H1 (cell line): ENCODE data around the gene CPA3. TPM values are rescaled to one million over a fixed set of nuclear protein-coding genes. Genes with fewer than 3 reads are reported as not detected.

Experiments
- ATF2 ChIP-seq: IDR thresholded peaks from 2 replicates; pipeline ENCODE4 v1.6.1; 2012; ENCODE audit warnings: low read length, inconsistent platforms
- CTBP2 ChIP-seq: IDR thresholded peaks from 2 replicates; pipeline ENCODE4 v1.7.0; 2011; ENCODE audit warnings: borderline replicate concordance, mild to moderate bottlenecking, moderate library complexity, mixed read lengths, low read length; ENCODE audit not compliant: insufficient read depth, insufficient read length
- polyA plus RNA-seq, 7 experiments: library from polyadenylated mRNA; depleted of rRNA in 3 of 7; stranded (reverse) in 5 of 7; unstranded in 2 of 7; fragments of >200 nt in 5 of 7; fragments of 200-250 nt in 2 of 7; gene quantifications; 1 replicate in 5 of 7; 2 replicates in 1 of 7; 4 replicates in 1 of 7; pipeline versions ENCODE4 v1.2.1 to v1.2.3, GENCODE V29; 2011 to 2013; ENCODE audit warnings: missing spikeins in 2 of 7, mixed read lengths in 2 of 7
- total RNA-seq: library from RNA; stranded (reverse); fragmentation: NEBNext Ultra II Directional; extraction: Animal tissue kit (Norgen Biotek cat#: 25700); gene quantifications from 2 replicates; pipeline ENCODE4 v1.2.1, GENCODE V29; 2021

Gene CPA3
- total and polyA plus RNA-seq, 2 of the 8 experiments (the other 6 are each of a cell fraction or from before 2014, with no cell fraction given): not detected

GRCh38 chr3:148828136-148828690, 36.9 kb upstream of the CPA3 start (continued):
- no peak for TF ChIP-seq ATF2
- no peak for TF ChIP-seq CTBP2
